Fibroblast of mammary gland (primary cell): ENCODE measurements around the gene CERS6.

ENCODE experiments used
- DNase-seq: peaks from one replicate; pipeline ENCODE4 v3.0.0-alpha.2; 2010; ENCODE audit warnings: low read depth
- H3K4me3 ChIP-seq: 2 replicates; pipeline ENCODE4 v1.5.1; 2011; ENCODE audit warnings: low read depth, mild to moderate bottlenecking, low read length, moderate library complexity; ENCODE audit not compliant: control insufficient read depth
- CTCF ChIP-seq: conservative IDR thresholded peaks from 2 replicates; pipeline ENCODE4 v1.5.1; 2011; ENCODE audit warnings: low read depth, low read length, inconsistent platforms; ENCODE audit not compliant: control insufficient read depth, insufficient read depth

The CERS6 gene

GRCh38 chr2:168521053-168521741, 65.1 kb downstream of the CERS6 start:
- no peak overlapping the region for H3K4me3 ChIP-seq

GRCh38 chr2:168522446-168522845, 66.4 kb downstream of the CERS6 start:
- no peak for TF ChIP-seq CTCF

More at GRCh38 chr2:168521053-168521741, 65.1 kb downstream of the CERS6 start:
- TF ChIP-seq CTCF: no peak
- peak; percentile 45 for DNase-seq

DNA sequence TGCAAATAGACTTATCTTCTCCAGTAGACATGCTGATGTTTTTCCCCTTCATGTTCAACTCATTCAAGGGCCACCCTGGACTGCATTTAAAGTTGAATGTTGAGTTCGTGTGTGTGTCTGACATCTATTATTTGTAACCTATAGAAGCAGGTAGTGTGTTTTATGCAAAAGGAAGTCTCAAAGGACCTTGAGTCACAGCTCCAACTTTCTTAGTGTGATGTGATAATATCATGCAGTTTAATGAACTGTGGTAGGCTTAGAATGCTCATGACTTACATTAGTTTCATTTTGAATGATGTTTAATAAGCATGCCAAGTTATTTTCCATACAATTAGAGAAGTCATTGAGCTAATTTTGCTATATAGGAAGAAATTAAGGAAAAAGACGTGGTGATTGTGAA, 67.9 kb downstream of the CERS6 start:
- TF ChIP-seq CTCF: no peak
- no peak overlapping the region for H3K4me3 ChIP-seq
- no peak for DNase-seq

More at GRCh38 chr2:168522446-168522845, 66.4 kb downstream of the CERS6 start:
- no peak for DNase-seq
- no peak overlapping the region for H3K4me3 ChIP-seq

GRCh38 chr2:168525020-168525419, 68.9 kb downstream of the CERS6 start:
- no peak for DNase-seq
- no peak for TF ChIP-seq CTCF
- no peak overlapping the region for H3K4me3 ChIP-seq

GRCh38 chr2:168525716-168526446, 69.8 kb downstream of the CERS6 start:
- DNase-seq: peak; percentile 20
- no peak overlapping the region for H3K4me3 ChIP-seq
- no peak for TF ChIP-seq CTCF

DNA sequence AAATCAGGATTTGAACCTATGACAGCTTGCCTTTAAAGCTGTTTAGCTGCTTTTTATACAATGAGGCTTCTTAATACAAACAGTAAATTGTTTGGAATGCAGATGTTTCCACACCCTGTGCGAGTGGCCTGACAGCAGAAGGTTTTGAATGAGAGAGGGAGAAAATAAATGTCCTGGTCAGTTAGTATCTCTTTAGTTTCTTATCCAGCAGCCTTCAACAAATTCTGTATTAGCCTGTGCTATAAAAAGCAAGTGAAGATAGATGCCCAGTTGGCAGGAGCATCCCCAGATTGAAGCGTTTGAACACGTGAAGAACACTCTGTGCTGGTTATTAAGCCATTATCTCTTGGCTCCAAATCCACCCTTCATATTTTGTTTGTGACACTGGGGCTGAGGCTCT, 70.6 kb downstream of the CERS6 start:
- H3K4me3 ChIP-seq: no peak overlapping the region
- peak; percentile 27 for DNase-seq
- TF ChIP-seq CTCF: no peak
